ENCODE measurements around the gene RHOA. TPM values are rescaled to one million over a fixed set of nuclear protein-coding genes. Genes with fewer than 3 reads are reported as not detected.
A peak's percentile ranks its signal among the peaks of the same experiment; 100 is the strongest.

Gene RHOA
- total and polyA plus RNA-seq, 10 of the 15 experiments (the other 5 are each of a cell fraction or from before 2014, with no cell fraction given): 246 to 1,049 (median 515) TPM

DNA sequence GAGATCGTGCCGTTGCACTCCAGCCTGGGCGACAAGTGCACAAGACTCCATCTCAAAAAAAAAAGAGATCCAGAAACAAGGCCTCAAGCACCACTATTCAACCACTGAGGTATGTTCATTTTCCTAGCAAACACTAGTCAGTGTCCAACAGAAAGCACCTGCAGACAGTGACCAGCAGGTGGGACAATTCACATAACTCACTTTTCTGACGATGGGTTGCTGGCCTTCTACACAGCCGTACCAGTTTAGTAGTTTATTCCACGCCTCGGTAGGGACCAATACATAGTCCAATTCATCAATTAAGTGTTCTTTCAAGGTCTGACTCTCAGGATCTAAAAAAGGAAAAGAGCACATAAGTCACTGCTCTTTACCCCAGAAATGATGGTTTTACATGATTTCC is 84.3 kb downstream of the RHOA start:
- CTCF ChIA-PET: interaction anchor here (1.6 kb wide), 1 partner anchor 13 kb away, joined by 7 read pairs; the partner anchor contains the start of gene USP4
- whole genome bisulfite sequencing (ENCODE audit: insufficient coverage, insufficient replicate concordance, low lambda C conversion rate, missing lambda C conversion rate): 82% methylated on average over 7 of the region's 7 CpGs
- TF ChIP-seq ZNF384 (IDR thresholded peaks at IDR 0.05; ENCODE audit: borderline replicate concordance, low read depth, low read length): no peak
- TF ChIP-seq RAD21 (IDR thresholded peaks at IDR 0.05; ENCODE audit: insufficient read depth, low read depth, low read length): peak; percentile 37; the same call in 1 of the 2 replicates
- TF ChIP-seq, protein P1, sequence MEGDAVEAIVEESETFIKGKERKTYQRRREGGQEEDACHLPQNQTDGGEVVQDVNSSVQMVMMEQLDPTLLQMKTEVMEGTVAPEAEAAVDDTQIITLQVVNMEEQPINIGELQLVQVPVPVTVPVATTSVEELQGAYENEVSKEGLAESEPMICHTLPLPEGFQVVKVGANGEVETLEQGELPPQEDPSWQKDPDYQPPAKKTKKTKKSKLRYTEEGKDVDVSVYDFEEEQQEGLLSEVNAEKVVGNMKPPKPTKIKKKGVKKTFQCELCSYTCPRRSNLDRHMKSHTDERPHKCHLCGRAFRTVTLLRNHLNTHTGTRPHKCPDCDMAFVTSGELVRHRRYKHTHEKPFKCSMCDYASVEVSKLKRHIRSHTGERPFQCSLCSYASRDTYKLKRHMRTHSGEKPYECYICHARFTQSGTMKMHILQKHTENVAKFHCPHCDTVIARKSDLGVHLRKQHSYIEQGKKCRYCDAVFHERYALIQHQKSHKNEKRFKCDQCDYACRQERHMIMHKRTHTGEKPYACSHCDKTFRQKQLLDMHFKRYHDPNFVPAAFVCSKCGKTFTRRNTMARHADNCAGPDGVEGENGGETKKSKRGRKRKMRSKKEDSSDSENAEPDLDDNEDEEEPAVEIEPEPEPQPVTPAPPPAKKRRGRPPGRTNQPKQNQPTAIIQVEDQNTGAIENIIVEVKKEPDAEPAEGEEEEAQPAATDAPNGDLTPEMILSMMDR (IDR thresholded peaks at IDR 0.05 in 2 of 3, conservative IDR thresholded peaks at IDR 0.05 in 1 of 3; ENCODE audit: control insufficient read depth in 2 of 3, extremely low read depth in 1 of 3, insufficient read depth in 1 of 3, low read depth in 3 of 3, low read length in 3 of 3): peak; percentile 18 to 27 (median 22); a peak in 3 of 6 replicates
- ATAC-seq (peak; percentile 61), DNase-seq (ENCODE audit: low read depth, low spot score) (no peak), FAIRE-seq (peak; percentile 77)
- Histone ChIP-seq H3K9me3 (replicated peaks; ENCODE audit: control insufficient read depth, insufficient read depth, low read length) (no peaks in the 10 kb centered on the region), H3K36me3 (ENCODE audit: control insufficient read depth in 2 of 2, insufficient read depth in 2 of 2, low read length in 1 of 2) (peaks cover 20 to 46% of the 10 kb centered on the region in 2 experiments), H3K4me3 (no peak overlapping the region), H3K79me2 (ENCODE audit: control insufficient read depth, insufficient read depth, low read length) (peaks cover 2% of the 10 kb centered on the region), H2AFZ (ENCODE audit: control insufficient read depth, low read depth, low read length) (no peak overlapping the region), H3K9ac (ENCODE audit: control insufficient read depth, insufficient read depth, low read length) (no peak overlapping the region), H3K4me2 (ENCODE audit: control insufficient read depth, insufficient read depth) (no peak overlapping the region), H3K27me3 (replicated peaks in 1 of 2; ENCODE audit: control insufficient read depth in 2 of 2, insufficient read depth in 2 of 2, low read length in 1 of 2) (no peaks in the 10 kb centered on the region), H3K4me1 (ENCODE audit: control insufficient read depth, insufficient read depth, low read length) (no peaks in the 10 kb centered on the region), H4K20me1 (ENCODE audit: control insufficient read depth, insufficient read depth) (no peaks in the 10 kb centered on the region), H3K27ac (ENCODE audit: control insufficient read depth, insufficient read depth) (no peak overlapping the region)
- SMC1A ChIA-PET (ENCODE audit: uncharacterized antibody, unreplicated experiment): no interaction called here
- POLR2A ChIA-PET: interaction anchor here (0.5 kb wide), 1 partner anchor 1512 kb away, joined by 4 read pairs; no protein-coding TSS in a partner anchor
- no TSS peak for BruUV-seq (replicated peaks)
- intact Hi-C loops (cut with micrococcal nuclease; ENCODE audit: unreplicated experiment) (no loop called here), in situ Hi-C loops (cut with MboI) (no loop called here)
- RAD21 ChIA-PET (ENCODE audit: unreplicated experiment): interaction anchor here (0.9 to 1.6 kb wide), 2 partner anchors 13 to 122 kb away, joined by 4 to 8 read pairs; partner anchors contain the start of gene USP4

GRCh38 chr3:49324768-49325167 is 87.0 kb downstream of the RHOA start:
- Histone ChIP-seq H3K4me1 (ENCODE audit: control insufficient read depth, insufficient read depth, low read length) (no peaks in the 10 kb centered on the region), H3K9ac (ENCODE audit: control insufficient read depth, insufficient read depth, low read length) (no peak overlapping the region), H3K9me3 (replicated peaks; ENCODE audit: control insufficient read depth, insufficient read depth, low read length) (no peaks in the 10 kb centered on the region), H3K36me3 (ENCODE audit: control insufficient read depth in 2 of 2, insufficient read depth in 2 of 2, low read length in 1 of 2) (peaks cover 22 to 58% of the 10 kb centered on the region in 2 experiments), H4K20me1 (ENCODE audit: control insufficient read depth, insufficient read depth) (no peaks in the 10 kb centered on the region), H2AFZ (ENCODE audit: control insufficient read depth, low read depth, low read length) (no peak overlapping the region), H3K79me2 (ENCODE audit: control insufficient read depth, insufficient read depth, low read length) (no peaks in the 10 kb centered on the region; the same call in 1 of the 2 replicates), H3K4me2 (ENCODE audit: control insufficient read depth, insufficient read depth) (no peak overlapping the region), H3K27me3 (replicated peaks in 1 of 2; ENCODE audit: control insufficient read depth in 2 of 2, insufficient read depth in 2 of 2, low read length in 1 of 2) (no peaks in the 10 kb centered on the region), H3K27ac (ENCODE audit: control insufficient read depth, insufficient read depth) (no peak overlapping the region), H3K4me3 (no peak overlapping the region)
- no peak for DNase-seq (ENCODE audit: low read depth, low spot score)
- no peak for ATAC-seq
- ChIA-PET CTCF (interaction anchor here (0.7 kb wide), 1 partner anchor 15 kb away, joined by 3 read pairs; the partner anchor contains the start of gene USP4), POLR2A (interaction anchor here (1.4 to 1.7 kb wide), 2 partner anchors 10 to 21 kb away, joined by 3 to 4 read pairs; no protein-coding TSS in a partner anchor), SMC1A (ENCODE audit: uncharacterized antibody, unreplicated experiment) (interaction anchor here (0.9 to 1.5 kb wide), 2 partner anchors 9 to 13 kb away, joined by 3 to 4 read pairs; no protein-coding TSS in a partner anchor), RAD21 (ENCODE audit: unreplicated experiment) (no interaction called here)
- WGBS (ENCODE audit: insufficient coverage, insufficient replicate concordance, low lambda C conversion rate, missing lambda C conversion rate): 97% methylated on average over 7 of the region's 7 CpGs
- FAIRE-seq: no peak
- no TSS peak for BruUV-seq (replicated peaks)
- in situ Hi-C loops (cut with MboI) (no loop called here), intact Hi-C loops (cut with micrococcal nuclease; ENCODE audit: unreplicated experiment) (no loop called here)
- TF ChIP-seq ETV6 (conservative IDR thresholded peaks at IDR 0.05 in 1 of 2, IDR thresholded peaks at IDR 0.05 in 1 of 2; ENCODE audit: borderline replicate concordance in 1 of 2, low read depth in 1 of 2) (no peak), BMI1 (IDR thresholded peaks at IDR 0.05; ENCODE audit: borderline replicate concordance) (no peak), KAT2A (conservative IDR thresholded peaks at IDR 0.05; ENCODE audit: control insufficient read depth, low read depth, low read length) (no peak), RBBP5 (conservative IDR thresholded peaks at IDR 0.05) (no peak), RAD21 (IDR thresholded peaks at IDR 0.05; ENCODE audit: insufficient read depth, low read depth, low read length) (no peak), HDGF (IDR thresholded peaks at IDR 0.05) (no peak)
- TF ChIP-seq, protein P2, sequence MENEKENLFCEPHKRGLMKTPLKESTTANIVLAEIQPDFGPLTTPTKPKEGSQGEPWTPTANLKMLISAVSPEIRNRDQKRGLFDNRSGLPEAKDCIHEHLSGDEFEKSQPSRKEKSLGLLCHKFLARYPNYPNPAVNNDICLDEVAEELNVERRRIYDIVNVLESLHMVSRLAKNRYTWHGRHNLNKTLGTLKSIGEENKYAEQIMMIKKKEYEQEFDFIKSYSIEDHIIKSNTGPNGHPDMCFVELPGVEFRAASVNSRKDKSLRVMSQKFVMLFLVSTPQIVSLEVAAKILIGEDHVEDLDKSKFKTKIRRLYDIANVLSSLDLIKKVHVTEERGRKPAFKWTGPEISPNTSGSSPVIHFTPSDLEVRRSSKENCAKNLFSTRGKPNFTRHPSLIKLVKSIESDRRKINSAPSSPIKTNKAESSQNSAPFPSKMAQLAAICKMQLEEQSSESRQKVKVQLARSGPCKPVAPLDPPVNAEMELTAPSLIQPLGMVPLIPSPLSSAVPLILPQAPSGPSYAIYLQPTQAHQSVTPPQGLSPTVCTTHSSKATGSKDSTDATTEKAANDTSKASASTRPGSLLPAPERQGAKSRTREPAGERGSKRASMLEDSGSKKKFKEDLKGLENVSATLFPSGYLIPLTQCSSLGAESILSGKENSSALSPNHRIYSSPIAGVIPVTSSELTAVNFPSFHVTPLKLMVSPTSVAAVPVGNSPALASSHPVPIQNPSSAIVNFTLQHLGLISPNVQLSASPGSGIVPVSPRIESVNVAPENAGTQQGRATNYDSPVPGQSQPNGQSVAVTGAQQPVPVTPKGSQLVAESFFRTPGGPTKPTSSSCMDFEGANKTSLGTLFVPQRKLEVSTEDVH (IDR thresholded peaks at IDR 0.05; ENCODE audit: low read depth, partially characterized antibody): no peak
